ENCODE data around the gene CLSTN1.
A peak's percentile ranks its signal among the peaks of the same experiment; 100 is the strongest.

DNA sequence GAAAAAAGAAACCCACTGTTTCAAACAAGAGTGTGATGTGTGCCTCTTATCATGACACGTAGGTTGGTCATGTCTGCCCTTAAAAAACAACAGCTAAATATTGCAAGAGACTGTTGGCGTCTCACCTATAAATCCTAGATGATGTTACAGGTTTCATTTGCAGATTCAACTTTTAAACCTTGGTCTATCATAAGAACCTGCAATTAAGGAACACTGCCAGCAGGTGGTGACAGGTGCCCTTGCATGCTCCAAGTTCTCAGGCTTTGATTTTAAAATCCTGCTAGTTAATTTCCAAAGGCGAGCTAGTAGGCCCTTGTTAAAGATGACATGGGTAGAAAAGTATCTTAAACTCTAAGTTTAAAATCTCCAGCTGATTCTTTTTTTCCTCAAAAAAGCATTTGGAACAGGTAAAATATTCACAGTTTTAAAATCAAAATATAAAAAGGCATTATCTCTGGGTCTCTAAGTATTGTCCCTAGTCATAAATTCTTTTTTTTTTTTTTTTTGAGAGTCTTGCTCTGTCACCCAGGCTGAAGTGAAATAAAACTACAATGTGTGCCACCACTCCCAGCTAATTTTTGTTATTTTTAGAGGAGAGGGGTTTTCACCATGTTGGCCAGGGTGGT lies 39.1 kb downstream of the CLSTN1 start:
- no peak for TF ChIP-seq BRCA1 (IDR thresholded peaks at IDR 0.05; ENCODE audit: low read depth, low read length)
- TF ChIP-seq, protein P1, sequence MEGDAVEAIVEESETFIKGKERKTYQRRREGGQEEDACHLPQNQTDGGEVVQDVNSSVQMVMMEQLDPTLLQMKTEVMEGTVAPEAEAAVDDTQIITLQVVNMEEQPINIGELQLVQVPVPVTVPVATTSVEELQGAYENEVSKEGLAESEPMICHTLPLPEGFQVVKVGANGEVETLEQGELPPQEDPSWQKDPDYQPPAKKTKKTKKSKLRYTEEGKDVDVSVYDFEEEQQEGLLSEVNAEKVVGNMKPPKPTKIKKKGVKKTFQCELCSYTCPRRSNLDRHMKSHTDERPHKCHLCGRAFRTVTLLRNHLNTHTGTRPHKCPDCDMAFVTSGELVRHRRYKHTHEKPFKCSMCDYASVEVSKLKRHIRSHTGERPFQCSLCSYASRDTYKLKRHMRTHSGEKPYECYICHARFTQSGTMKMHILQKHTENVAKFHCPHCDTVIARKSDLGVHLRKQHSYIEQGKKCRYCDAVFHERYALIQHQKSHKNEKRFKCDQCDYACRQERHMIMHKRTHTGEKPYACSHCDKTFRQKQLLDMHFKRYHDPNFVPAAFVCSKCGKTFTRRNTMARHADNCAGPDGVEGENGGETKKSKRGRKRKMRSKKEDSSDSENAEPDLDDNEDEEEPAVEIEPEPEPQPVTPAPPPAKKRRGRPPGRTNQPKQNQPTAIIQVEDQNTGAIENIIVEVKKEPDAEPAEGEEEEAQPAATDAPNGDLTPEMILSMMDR (IDR thresholded peaks at IDR 0.05; ENCODE audit: control extremely low read depth in 1 of 3, insufficient read depth in 1 of 3, low read depth in 1 of 3, low read length in 3 of 3): peak in 2 of 3 experiments; percentile 76 to 79; a peak in 3 of 4 replicates

Data from H1 (cell line).